HL-60 (cell line): ENCODE measurements around the gene SGIP1.

Source experiments
- GABPA ChIP-seq: IDR thresholded peaks from 2 replicates; pipeline ENCODE4 v1.6.1; 2012; ENCODE audit warnings: low read depth
- POLR2AphosphoS5 ChIP-seq: IDR thresholded peaks from 2 replicates; pipeline ENCODE4 v1.6.1; 2012; ENCODE audit warnings: low read depth
- TF ChIP-seq, protein P1 (sequence below): IDR thresholded peaks from one replicate; pipeline ENCODE4 v1.5.1; 2011; ENCODE audit warnings: low read length, control low read depth, inconsistent platforms; ENCODE audit not compliant: insufficient read depth
- TF ChIP-seq, protein P2 (sequence below): IDR thresholded peaks from 2 replicates; pipeline ENCODE4 v1.6.1; 2012; ENCODE audit warnings: low read depth; ENCODE audit not compliant: insufficient replicate concordance

DNA sequence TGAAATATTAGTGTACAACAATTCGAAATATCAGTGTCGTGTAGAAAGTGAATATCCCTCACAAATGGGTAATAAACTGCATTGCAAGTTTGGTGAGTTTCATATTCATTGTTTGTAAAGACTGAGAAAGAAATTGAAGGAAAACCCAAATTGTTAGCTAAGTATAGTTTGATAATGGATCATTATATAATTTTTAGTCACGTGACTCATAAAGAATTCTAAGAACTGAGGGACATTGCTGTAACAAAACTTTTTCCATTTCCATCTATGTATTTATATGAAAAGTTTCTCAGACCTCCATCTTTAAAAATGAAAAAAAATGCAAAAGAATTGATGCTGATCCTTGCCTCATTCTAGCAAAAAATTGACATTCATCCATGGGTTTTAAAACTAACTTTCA is 36.0 kb upstream of the SGIP1 start:
- TF ChIP-seq, protein P1, sequence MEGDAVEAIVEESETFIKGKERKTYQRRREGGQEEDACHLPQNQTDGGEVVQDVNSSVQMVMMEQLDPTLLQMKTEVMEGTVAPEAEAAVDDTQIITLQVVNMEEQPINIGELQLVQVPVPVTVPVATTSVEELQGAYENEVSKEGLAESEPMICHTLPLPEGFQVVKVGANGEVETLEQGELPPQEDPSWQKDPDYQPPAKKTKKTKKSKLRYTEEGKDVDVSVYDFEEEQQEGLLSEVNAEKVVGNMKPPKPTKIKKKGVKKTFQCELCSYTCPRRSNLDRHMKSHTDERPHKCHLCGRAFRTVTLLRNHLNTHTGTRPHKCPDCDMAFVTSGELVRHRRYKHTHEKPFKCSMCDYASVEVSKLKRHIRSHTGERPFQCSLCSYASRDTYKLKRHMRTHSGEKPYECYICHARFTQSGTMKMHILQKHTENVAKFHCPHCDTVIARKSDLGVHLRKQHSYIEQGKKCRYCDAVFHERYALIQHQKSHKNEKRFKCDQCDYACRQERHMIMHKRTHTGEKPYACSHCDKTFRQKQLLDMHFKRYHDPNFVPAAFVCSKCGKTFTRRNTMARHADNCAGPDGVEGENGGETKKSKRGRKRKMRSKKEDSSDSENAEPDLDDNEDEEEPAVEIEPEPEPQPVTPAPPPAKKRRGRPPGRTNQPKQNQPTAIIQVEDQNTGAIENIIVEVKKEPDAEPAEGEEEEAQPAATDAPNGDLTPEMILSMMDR, result no peak
- TF ChIP-seq POLR2AphosphoS5 (no peak), GABPA (no peak)
- TF ChIP-seq, protein P2, sequence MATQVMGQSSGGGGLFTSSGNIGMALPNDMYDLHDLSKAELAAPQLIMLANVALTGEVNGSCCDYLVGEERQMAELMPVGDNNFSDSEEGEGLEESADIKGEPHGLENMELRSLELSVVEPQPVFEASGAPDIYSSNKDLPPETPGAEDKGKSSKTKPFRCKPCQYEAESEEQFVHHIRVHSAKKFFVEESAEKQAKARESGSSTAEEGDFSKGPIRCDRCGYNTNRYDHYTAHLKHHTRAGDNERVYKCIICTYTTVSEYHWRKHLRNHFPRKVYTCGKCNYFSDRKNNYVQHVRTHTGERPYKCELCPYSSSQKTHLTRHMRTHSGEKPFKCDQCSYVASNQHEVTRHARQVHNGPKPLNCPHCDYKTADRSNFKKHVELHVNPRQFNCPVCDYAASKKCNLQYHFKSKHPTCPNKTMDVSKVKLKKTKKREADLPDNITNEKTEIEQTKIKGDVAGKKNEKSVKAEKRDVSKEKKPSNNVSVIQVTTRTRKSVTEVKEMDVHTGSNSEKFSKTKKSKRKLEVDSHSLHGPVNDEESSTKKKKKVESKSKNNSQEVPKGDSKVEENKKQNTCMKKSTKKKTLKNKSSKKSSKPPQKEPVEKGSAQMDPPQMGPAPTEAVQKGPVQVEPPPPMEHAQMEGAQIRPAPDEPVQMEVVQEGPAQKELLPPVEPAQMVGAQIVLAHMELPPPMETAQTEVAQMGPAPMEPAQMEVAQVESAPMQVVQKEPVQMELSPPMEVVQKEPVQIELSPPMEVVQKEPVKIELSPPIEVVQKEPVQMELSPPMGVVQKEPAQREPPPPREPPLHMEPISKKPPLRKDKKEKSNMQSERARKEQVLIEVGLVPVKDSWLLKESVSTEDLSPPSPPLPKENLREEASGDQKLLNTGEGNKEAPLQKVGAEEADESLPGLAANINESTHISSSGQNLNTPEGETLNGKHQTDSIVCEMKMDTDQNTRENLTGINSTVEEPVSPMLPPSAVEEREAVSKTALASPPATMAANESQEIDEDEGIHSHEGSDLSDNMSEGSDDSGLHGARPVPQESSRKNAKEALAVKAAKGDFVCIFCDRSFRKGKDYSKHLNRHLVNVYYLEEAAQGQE, result no peak
